ENCODE data around the gene IPO4.

The IPO4 gene

DNA sequence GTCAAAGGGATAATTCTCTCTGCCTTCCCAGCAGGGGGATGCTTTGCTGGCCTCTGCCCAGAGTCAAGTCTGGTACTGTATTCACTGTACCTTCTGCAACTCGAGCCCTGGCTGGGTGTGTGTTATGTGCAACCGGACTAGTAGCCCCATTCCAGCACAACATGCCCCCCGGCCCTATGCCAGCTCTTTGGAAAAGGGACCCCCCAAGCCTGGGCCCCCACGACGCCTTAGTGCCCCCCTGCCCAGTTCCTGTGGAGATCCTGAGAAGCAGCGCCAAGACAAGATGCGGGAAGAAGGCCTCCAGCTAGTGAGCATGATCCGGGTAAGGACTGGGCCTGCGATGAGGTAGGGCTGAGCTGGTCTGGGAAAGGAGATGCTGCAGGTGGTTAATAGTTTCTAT is 38.0 kb downstream of the IPO4 start:
- DNase-seq (ENCODE audit: low read depth) = no peak
- no peak overlapping the region for H3K4me3 ChIP-seq (replicated peaks; ENCODE audit: low read depth, low read length)
- TF ChIP-seq, protein P1, sequence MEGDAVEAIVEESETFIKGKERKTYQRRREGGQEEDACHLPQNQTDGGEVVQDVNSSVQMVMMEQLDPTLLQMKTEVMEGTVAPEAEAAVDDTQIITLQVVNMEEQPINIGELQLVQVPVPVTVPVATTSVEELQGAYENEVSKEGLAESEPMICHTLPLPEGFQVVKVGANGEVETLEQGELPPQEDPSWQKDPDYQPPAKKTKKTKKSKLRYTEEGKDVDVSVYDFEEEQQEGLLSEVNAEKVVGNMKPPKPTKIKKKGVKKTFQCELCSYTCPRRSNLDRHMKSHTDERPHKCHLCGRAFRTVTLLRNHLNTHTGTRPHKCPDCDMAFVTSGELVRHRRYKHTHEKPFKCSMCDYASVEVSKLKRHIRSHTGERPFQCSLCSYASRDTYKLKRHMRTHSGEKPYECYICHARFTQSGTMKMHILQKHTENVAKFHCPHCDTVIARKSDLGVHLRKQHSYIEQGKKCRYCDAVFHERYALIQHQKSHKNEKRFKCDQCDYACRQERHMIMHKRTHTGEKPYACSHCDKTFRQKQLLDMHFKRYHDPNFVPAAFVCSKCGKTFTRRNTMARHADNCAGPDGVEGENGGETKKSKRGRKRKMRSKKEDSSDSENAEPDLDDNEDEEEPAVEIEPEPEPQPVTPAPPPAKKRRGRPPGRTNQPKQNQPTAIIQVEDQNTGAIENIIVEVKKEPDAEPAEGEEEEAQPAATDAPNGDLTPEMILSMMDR (IDR thresholded peaks at IDR 0.05; ENCODE audit: low read length, missing control alignments) = no peak

DNA sequence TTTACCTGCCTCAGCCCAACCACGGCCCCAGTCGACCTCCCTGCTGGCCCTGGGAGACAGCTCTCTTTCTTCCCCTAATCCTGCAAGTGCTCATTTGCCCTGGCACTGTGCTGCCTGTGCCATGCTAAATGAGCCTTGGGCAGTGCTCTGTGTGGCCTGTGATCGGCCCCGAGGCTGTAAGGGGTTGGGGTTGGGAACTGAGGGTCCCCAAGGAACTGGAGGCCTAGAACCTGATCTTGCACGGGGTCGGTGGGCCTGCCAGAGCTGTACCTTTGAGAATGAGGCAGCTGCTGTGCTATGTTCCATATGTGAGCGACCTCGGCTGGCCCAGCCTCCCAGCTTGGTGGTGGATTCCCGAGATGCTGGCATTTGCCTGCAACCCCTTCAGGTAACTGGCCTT is 38.6 kb downstream of the IPO4 start:
- TF ChIP-seq, protein P1 (IDR thresholded peaks at IDR 0.05; ENCODE audit: low read length, missing control alignments) = no peak
- DNase-seq (ENCODE audit: low read depth) = no peak
- no peak overlapping the region for H3K4me3 ChIP-seq (replicated peaks; ENCODE audit: low read depth, low read length)

DNA sequence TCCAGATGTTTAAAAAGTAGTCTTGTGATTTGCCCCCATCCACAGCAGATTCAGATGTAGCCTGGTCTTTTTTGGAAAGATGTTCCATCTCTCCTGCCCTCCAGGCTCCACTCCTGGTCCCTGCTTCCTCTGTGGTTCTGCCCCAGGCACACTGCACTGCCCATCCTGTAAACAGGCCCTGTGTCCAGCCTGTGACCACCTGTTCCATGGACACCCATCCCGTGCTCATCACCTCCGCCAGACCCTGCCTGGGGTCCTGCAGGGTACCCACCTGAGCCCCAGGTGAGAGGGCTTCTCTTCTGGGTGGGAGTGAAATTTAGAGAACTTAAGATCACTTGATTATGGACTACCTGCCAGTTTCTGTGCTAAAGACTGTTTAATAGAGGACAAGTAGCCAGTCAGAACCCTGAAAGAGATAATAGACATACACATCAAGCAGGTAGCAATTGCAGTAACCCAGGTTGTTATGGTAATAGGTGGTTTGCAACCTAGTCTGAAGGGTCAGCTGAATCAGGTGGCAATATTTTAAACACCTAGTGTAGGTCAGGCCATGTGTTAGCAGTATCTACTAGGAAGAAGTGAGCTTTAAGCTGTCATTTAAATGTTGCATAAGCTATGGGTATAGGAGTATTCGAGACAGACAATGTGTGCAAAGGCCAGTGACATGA is 39.2 kb downstream of the IPO4 start:
- no peak for DNase-seq (ENCODE audit: low read depth)
- TF ChIP-seq, protein P1 (IDR thresholded peaks at IDR 0.05; ENCODE audit: low read length, missing control alignments) = no peak
- H3K4me3 ChIP-seq (replicated peaks; ENCODE audit: low read depth, low read length) = no peak overlapping the region

DNA sequence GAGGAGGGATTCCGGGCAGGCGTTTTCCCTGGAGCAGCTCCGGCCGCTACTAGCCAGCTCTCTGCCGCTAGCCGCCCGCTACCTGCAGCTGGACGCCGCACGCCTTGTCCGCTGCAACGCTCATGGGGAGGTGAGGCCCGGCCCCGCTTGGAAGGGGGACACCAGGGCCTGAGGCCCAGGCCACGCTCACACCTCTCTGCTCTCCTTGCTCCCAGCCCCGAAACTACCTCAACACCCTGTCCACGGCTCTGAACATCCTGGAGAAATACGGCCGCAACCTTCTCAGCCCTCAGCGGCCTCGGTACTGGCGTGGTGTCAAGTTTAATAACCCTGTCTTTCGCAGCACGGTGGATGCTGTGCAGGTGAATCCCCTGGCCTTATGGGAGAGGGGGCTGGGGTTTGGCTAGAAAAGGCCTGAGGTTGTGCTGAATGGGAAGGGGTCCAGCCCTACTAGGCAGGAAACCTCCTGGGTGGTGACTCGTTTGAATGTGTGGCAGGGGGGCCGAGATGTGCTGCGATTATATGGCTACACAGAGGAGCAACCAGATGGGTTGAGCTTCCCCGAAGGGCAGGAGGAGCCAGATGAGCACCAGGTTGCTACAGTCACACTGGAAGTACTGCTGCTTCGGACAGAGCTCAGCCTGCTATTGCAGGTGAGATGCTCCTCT is 40.7 kb downstream of the IPO4 start:
- TF ChIP-seq, protein P1 (IDR thresholded peaks at IDR 0.05; ENCODE audit: low read length, missing control alignments) = no peak
- DNase-seq (ENCODE audit: low read depth) = no peak
- peak overlapping the region; percentile 90 for H3K4me3 ChIP-seq (replicated peaks; ENCODE audit: low read depth, low read length)

DNA sequence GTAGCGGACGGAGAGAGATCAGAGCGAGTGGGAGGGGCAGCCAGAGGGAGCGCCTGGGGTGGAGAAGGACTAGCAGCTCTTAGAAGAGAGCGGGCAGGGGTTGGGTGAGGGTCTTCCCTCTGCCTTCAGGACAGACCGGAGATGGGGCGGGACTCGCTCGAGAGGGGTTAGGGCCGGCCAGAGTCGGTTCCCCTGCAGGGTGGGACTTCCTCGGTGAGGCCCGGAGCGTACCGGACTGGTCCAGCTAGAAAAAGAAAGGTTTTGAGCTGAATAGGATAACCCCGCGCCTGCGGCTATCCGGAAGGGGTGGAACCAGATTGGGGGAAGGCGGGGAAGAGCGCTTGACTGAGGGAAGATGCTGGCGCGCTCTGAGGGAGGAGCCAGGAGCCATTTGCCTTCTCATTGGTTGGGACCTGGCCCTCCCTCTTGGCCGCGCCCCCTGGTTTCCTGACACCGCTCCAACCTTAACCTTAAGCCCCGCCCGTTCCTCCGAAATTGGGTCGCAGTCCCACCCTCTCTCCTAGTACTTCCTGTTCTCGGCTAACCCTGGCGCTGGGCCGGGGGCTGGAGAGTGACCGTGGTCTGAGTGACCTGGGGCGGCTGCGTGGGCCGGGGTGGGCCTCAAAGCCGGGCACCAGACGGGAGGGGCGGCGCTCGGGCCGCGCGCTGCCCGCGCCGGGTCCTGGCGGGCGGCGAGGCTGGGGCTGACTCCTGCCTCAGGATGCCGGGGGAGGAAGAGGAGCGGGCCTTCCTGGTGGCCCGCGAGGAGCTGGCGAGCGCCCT is 41.4 kb downstream of the IPO4 start, which contains the start of gene RNF31:
Gene RNF31, plus strand, starts transcription at position 521 of the 783 bp plus-strand sequence. Its CDS starts 201 bp downstream, at position 722.
- peak; percentile 99 for DNase-seq (ENCODE audit: low read depth)
- H3K4me3 ChIP-seq (replicated peaks; ENCODE audit: low read depth, low read length) = peak within 1 kb of the TSS; percentile 90
- TF ChIP-seq, protein P1 (IDR thresholded peaks at IDR 0.05; ENCODE audit: low read length, missing control alignments) = no peak

DNA sequence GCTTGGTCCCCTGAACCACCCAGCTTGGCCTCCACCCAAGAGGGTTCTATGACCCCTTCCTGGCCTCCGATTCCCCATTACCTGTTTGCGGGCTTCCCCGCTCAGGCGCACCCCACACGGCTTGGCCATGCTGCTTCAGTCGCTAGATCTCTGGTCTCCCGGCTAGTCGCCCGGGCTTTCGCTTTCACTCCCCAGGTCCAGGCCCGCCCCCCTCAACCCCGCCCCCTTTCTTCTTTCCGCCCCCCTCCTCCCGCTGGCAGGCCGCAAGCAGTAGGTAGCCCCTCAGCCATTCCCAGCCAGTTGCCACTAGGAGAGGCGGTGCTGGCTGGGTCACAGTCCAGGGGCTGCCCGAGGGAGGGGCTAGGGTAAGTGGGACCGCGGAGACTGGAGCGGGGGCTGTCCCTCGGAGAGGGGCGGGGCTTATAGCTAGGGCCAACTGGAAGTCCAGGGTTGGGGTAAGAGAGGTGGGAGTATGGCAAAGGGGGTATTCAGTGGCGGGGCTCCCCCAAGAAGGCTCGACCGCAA is 42.1 kb downstream of the IPO4 start, which contains the start of gene PSME2:
Gene PSME2, minus strand, starts transcription at position 158 of the 525 bp plus-strand sequence. Its CDS starts 29 bp downstream, at position 129.
- TF ChIP-seq, protein P1 (IDR thresholded peaks at IDR 0.05; ENCODE audit: low read length, missing control alignments) = no peak
- peak; percentile 98 for DNase-seq (ENCODE audit: low read depth)
- H3K4me3 ChIP-seq (replicated peaks; ENCODE audit: low read depth, low read length) = peak within 1 kb of the TSS; percentile 90

Measured in fibroblast of pulmonary artery (primary cell).